Kidney (tissue), 14 donors: ENCODE measurements around the gene CTNNBL1. TPM values are rescaled to one million over a fixed set of nuclear protein-coding genes. Genes with fewer than 3 reads are reported as not detected.

Source experiments
- DNase-seq, 5 donors: peaks; one replicate each; pipeline ENCODE4 v3.0.0-alpha.2; 2013 to 2020
- FAIRE-seq: peaks from 2 replicates; lab custom pipeline; 2012; peaks lifted over from hg19 to GRCh38; lab: Jason Lieb, UNC
- H3K27ac ChIP-seq, 2 donors: one replicate each; pipeline ENCODE4 v1.7.0; 2013; ENCODE audit warnings: low read depth in 2 of 2, low read length in 2 of 2, inconsistent platforms in 1 of 2
- H3K27me3 ChIP-seq: one replicate; pipeline ENCODE4 v1.7.1; 2013; ENCODE audit warnings: low read length, inconsistent platforms; ENCODE audit not compliant: control insufficient read depth, insufficient read depth
- H3K36me3 ChIP-seq, 3 donors: one replicate each; pipeline versions ENCODE4 v1.7.0 to v1.7.1; 2013; ENCODE audit warnings: low read length in 3 of 3, control low read depth in 1 of 3, inconsistent platforms in 1 of 3; ENCODE audit not compliant: insufficient read depth in 3 of 3, control insufficient read depth in 2 of 3
- H3K4me1 ChIP-seq, 3 donors: one replicate each; pipeline versions ENCODE4 v1.7.0 to v1.7.1; 2013; ENCODE audit warnings: low read length in 3 of 3, inconsistent platforms in 1 of 3, low read depth in 1 of 3; ENCODE audit not compliant: control insufficient read depth in 2 of 3, insufficient read depth in 2 of 3
- H3K4me3 ChIP-seq, 3 donors: one replicate each; pipeline versions ENCODE4 v1.7.0 to v1.8.1; 2013; ENCODE audit warnings: low read length in 3 of 3, control low read depth in 1 of 3, inconsistent platforms in 1 of 3
- H3K9ac ChIP-seq, 3 donors: one replicate each; pipeline versions ENCODE4 v1.7.0 to v1.7.1; 2013; ENCODE audit warnings: low read length in 3 of 3, control low read depth in 1 of 3, inconsistent platforms in 1 of 3
- H3K9me3 ChIP-seq, 3 donors: one replicate each; pipeline versions ENCODE4 v1.7.0 to v1.7.1; 2013; ENCODE audit warnings: low read length in 3 of 3, control low read depth in 1 of 3, inconsistent platforms in 1 of 3; ENCODE audit not compliant: control insufficient read depth in 2 of 3, insufficient read depth in 1 of 3
- intact Hi-C: fragments of 100-400 bp; cut with DNase I; formaldehyde crosslinking; loops from one replicate; pipeline ENCODE4 v1.11.1; 2022
- polyA plus RNA-seq: library from polyadenylated mRNA; stranded (reverse); fragments of 350-450 nt; fragmentation: Illumina TruSeq; extraction: RNeasy Lipid Tissue Mini Kit (QIAGEN cat#74804); gene quantifications from one replicate; pipeline ENCODE4 v1.2.3, GENCODE V29; 2014; ENCODE audit warnings: low read depth, low replicate concordance; ENCODE audit not compliant: insufficient read depth
- total RNA-seq: library from RNA; stranded (reverse); fragmentation: NEBNext Ultra II Directional; extraction: Animal tissue kit (Norgen Biotek cat#: 25700); gene quantifications from one replicate; pipeline ENCODE4 v1.2.1, GENCODE V29; 2021
- TF ChIP-seq, protein P1 (sequence below): IDR thresholded peaks from 3 replicates; pipeline ENCODE4 v1.5.1; 2012; ENCODE audit warnings: mild to moderate bottlenecking, moderate library complexity, borderline replicate concordance; ENCODE audit not compliant: insufficient read depth; ENCODE audit errors: extremely low read depth
- donor health status: control.
- donor health status: control.
- donor health status: control.
- donor health status: control.
- donor health status: control.
- donor health status: DM: yes; HTN: yes; CAD: no.
- donor health status: Normal renal cell carcinoma (clear cell type).

The CTNNBL1 gene
- total and polyA plus RNA-seq, 2 donors from 2014 or later: 40.9 to 70.9 TPM

DNA sequence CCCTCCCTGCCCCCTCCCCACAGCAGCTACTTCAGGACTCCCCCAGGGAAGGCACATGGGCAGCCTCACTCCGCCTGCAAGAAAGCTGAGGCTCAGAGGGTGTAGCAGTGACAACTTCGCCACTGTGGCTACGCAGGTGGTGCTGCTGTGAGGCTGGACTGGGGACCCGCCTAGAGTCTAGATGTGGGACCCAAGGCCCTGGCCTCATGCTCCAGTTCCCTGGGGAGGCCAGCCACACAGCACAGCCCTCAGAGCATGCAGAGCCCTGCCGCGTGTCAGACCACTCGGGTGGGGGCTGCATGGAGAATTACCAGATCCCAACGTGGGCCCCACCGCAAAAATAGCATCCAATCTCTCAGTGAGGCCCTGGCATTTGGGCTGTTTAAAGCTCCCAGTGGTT lies 178.3 kb downstream of the CTNNBL1 start:
- DNase-seq: no peak
- H3K4me1 ChIP-seq: peaks cover 0 to 3% (median 0%) of the 10 kb centered on the region in 3 donors
- H3K9me3 ChIP-seq: no peaks in the 10 kb centered on the region
- no peak overlapping the region for H3K9ac ChIP-seq
- H3K27me3 ChIP-seq: no peaks in the 10 kb centered on the region
- no peak overlapping the region for H3K4me3 ChIP-seq
- no peak overlapping the region for H3K27ac ChIP-seq
- H3K36me3 ChIP-seq: peaks cover 0 to 8% (median 5%) of the 10 kb centered on the region in 3 donors
- no peak for FAIRE-seq
- intact Hi-C loops: no loop called here
- TF ChIP-seq, protein P1, sequence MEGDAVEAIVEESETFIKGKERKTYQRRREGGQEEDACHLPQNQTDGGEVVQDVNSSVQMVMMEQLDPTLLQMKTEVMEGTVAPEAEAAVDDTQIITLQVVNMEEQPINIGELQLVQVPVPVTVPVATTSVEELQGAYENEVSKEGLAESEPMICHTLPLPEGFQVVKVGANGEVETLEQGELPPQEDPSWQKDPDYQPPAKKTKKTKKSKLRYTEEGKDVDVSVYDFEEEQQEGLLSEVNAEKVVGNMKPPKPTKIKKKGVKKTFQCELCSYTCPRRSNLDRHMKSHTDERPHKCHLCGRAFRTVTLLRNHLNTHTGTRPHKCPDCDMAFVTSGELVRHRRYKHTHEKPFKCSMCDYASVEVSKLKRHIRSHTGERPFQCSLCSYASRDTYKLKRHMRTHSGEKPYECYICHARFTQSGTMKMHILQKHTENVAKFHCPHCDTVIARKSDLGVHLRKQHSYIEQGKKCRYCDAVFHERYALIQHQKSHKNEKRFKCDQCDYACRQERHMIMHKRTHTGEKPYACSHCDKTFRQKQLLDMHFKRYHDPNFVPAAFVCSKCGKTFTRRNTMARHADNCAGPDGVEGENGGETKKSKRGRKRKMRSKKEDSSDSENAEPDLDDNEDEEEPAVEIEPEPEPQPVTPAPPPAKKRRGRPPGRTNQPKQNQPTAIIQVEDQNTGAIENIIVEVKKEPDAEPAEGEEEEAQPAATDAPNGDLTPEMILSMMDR: no peak

DNA sequence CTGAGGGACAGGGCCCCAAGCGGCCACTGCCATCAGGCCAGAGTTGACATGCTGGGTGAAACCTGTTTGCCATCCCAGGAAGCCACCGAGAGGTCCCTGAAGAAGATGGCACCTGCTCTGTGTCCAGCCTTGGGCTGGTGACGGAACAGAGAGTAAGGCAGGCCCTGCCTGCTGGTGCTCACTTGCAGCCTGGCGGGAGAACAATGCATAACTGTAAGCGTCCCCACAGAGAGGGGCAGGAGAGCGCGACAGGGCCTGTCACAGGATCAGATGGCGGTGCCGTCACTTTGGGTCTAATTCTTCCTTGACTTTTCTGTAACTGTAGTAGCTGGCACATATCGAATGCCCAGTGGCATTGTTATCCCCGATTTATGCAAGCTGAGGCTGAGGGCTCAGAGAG lies 180.1 kb downstream of the CTNNBL1 start:
- FAIRE-seq (no peak), DNase-seq (no peak)
- no peaks in the 10 kb centered on the region for H3K27me3 ChIP-seq
- H3K9me3 ChIP-seq: no peaks in the 10 kb centered on the region
- H3K9ac ChIP-seq: no peak overlapping the region
- no peaks in the 10 kb centered on the region for H3K4me1 ChIP-seq
- TF ChIP-seq, protein P1: no peak
- H3K4me3 ChIP-seq: no peak overlapping the region
- no peak overlapping the region for H3K27ac ChIP-seq
- intact Hi-C loops: no loop called here
- H3K36me3 ChIP-seq: peaks cover 0 to 8% (median 5%) of the 10 kb centered on the region in 3 donors

DNA sequence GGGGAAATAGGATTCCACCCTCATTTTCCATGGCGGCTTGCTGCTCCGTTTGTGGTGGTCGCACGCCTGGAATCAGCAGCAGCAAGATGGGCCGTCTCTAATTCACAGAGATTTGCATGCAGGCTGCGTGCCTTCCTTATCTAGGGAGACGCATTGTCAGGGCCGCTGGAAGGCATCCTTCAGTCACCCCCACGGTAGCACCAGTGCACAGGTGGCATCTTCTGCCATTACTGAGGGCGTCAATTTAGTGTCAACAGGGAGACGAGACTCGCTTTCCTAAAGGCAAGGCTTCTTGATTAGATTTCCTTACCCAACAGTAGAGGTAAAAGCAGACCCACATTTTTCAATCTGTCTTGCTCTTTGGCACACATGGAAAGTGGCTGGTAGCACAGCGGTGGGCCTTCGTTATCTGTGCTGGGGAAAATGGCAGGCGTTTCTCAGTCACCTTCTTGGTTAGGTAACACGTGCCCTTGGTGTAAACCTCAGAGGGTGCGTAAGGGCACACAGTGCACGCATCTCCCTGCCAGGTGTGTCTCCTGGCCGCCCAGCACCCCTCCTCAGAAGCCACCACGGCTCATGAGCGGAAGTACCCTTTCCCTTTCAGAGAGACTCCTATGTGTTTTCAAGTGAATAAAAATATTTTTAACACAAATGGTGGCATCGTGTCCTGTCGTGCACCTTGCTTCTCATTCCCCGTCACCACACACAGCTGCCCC lies 181.8 kb downstream of the CTNNBL1 start:
- intact Hi-C loops: no loop called here
- H3K36me3 ChIP-seq: peaks cover 0 to 5% (median 3%) of the 10 kb centered on the region in 3 donors

More for the DNA sequence above, 181.8 kb downstream of the CTNNBL1 start:
- no peaks in the 10 kb centered on the region for H3K9me3 ChIP-seq
- TF ChIP-seq, protein P1: no peak
- H3K9ac ChIP-seq: no peak overlapping the region
- no peak overlapping the region for H3K4me3 ChIP-seq
- DNase-seq (no peak), FAIRE-seq (no peak)
- H3K4me1 ChIP-seq: no peaks in the 10 kb centered on the region
- no peak overlapping the region for H3K27ac ChIP-seq
- no peaks in the 10 kb centered on the region for H3K27me3 ChIP-seq
